Panc1 (cell line): ENCODE results near the gene LMAN1. TPM values are rescaled to one million over a fixed set of nuclear protein-coding genes. Genes with fewer than 3 reads are reported as not detected.

Experiments
- ATAC-seq: fragments of 200-7000 bp; cut with Tn5 transposase; 2 replicates; pipeline ENCODE4 v1.9.1; 2020; ENCODE audit warnings: mild to moderate bottlenecking, moderate library complexity
- BruUV-seq: library from RNA; stranded (reverse); fragments of 400-500 nt; replicated peaks from 2 replicates; lab custom pipeline; 2021; lab: Mats Ljungman, UMichigan
- CTCF ChIA-PET: fragments of 300-600 bp; sonication (Branson Sonifier 250); formaldehyde crosslinking; loops from one replicate; lab custom pipeline; 2022; ENCODE audit warnings: antibody characterized with exemption; lab: Charles Lee
- POLR2A ChIA-PET: fragments of 300-600 bp; sonication (Branson Sonifier 250); formaldehyde crosslinking; loops from one replicate; lab custom pipeline; 2022; ENCODE audit warnings: antibody characterized with exemption; lab: Charles Lee
- DNase-seq: peaks from one replicate; pipeline ENCODE4 v3.0.0-alpha.2; 2010; ENCODE audit warnings: low read depth, low spot score
- H3K27ac ChIP-seq: 2 replicates; pipeline ENCODE4 v1.5.1; 2011; ENCODE audit warnings: mild to moderate bottlenecking, low read length, inconsistent platforms
- H3K27me3 ChIP-seq: fragments of 200-500 bp; sonication (Bioruptor generic); 2 replicates; pipeline ENCODE4 v1.6.0; 2014; ENCODE audit warnings: low read length, inconsistent platforms; ENCODE audit not compliant: control insufficient read depth, insufficient read depth
- H3K36me3 ChIP-seq: fragments of 200-500 bp; sonication (Bioruptor generic); 2 replicates; pipeline ENCODE4 v1.5.1; 2014; ENCODE audit warnings: inconsistent platforms, mild to moderate bottlenecking, low read length, moderate library complexity; ENCODE audit not compliant: control insufficient read depth, insufficient read depth
- H3K4me1 ChIP-seq: 2 replicates; pipeline ENCODE4 v1.5.1; 2011; ENCODE audit warnings: inconsistent platforms, mild to moderate bottlenecking, low read length, moderate library complexity; ENCODE audit not compliant: control insufficient read depth, insufficient read depth
- H3K4me3 ChIP-seq, 2 experiments: 2 replicates each; pipeline ENCODE4 v1.5.1; 2011 to 2012; ENCODE audit warnings: low read depth in 2 of 2, low read length in 2 of 2, mild to moderate bottlenecking in 2 of 2, inconsistent platforms in 1 of 2, moderate library complexity in 1 of 2
- H3K9me3 ChIP-seq: fragments of 200-500 bp; sonication (Bioruptor generic); 2 replicates; pipeline ENCODE4 v1.5.1; 2014; ENCODE audit warnings: low read depth, mild to moderate bottlenecking, inconsistent platforms, low read length, moderate library complexity; ENCODE audit not compliant: control insufficient read depth, insufficient read depth
- POLR2AphosphoS5 ChIP-seq: IDR thresholded peaks from 2 replicates; pipeline ENCODE4 v1.6.1; 2012; ENCODE audit warnings: mild to moderate bottlenecking, low read depth, low read length, moderate library complexity
- SIN3A ChIP-seq: IDR thresholded peaks from 2 replicates; pipeline ENCODE4 v1.6.1; 2012; ENCODE audit warnings: low read depth, mild to moderate bottlenecking, low read length, moderate library complexity, borderline replicate concordance; ENCODE audit not compliant: insufficient read depth
- TCF7L2 ChIP-seq: IDR thresholded peaks from 2 replicates; pipeline ENCODE4 v1.6.1; 2011; ENCODE audit warnings: mild to moderate bottlenecking, low read depth, low read length, inconsistent platforms
- in situ Hi-C: cut with HindIII; loops from 2 replicates; pipeline ENCODE4 v1.10.0; 2016; ENCODE audit warnings: low sequenced_read_pairs, low pct_unique_long_range_greater_than_20kb
- intact Hi-C: fragments of 100-400 bp; cut with micrococcal nuclease; formaldehyde crosslinking; loops from one replicate; pipeline ENCODE4 v1.10.0; 2022; ENCODE audit not compliant: unreplicated experiment
- total RNA-seq: library from RNA; stranded (reverse); gene quantifications from one replicate; pipeline ENCODE4 v1.2.1, GENCODE V29; 2021; ENCODE audit not compliant: unreplicated experiment
- TF ChIP-seq, protein P1 (sequence below): fragments of 450-650 bp; IDR thresholded peaks from 2 replicates; pipeline ENCODE4 v1.5.1; 2017; ENCODE audit warnings: mild to moderate bottlenecking
- TF ChIP-seq, protein P2 (sequence below), 2 experiments: IDR thresholded peaks; 2 replicates each; pipeline ENCODE4 v1.6.1; 2011 to 2012; ENCODE audit warnings: low read depth in 2 of 2, control low read depth in 1 of 2, low read length in 1 of 2, mild to moderate bottlenecking in 1 of 2, moderate library complexity in 1 of 2; ENCODE audit not compliant: insufficient read depth in 1 of 2

LMAN1 gene
- total RNA-seq, 1 experiment from 2014 or later, result 60.8 TPM

DNA sequence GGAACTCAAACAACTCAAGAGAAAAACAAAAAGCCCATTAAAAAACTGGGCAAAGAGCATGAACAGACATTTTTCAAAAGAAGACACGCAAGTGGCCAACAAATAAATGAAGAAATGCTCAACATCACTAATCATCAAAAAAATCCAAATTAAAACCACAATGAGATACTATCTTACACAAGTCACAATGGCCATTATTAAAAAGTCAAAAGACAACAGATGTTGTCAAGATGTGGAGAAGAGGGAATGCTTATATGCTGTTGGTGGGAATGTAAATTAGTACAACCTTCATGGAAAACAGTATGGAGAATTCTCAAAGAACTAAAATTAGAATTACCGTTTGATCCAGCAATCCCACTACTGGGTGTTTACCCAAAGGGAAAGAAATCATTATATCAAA is 15.1 kb downstream of the LMAN1 start:
- POLR2A ChIA-PET, result no interaction called here
- Histone ChIP-seq H3K9me3 (no peaks in the 10 kb centered on the region), H3K4me1 (no peaks in the 10 kb centered on the region), H3K4me3 (no peak overlapping the region), H3K36me3 (peaks cover 15% of the 10 kb centered on the region), H3K27me3 (no peaks in the 10 kb centered on the region), H3K27ac (no peak overlapping the region)
- in situ Hi-C loops, result no loop called here
- no TSS peak for BruUV-seq
- intact Hi-C loops, result no loop called here
- TF ChIP-seq, protein P1, sequence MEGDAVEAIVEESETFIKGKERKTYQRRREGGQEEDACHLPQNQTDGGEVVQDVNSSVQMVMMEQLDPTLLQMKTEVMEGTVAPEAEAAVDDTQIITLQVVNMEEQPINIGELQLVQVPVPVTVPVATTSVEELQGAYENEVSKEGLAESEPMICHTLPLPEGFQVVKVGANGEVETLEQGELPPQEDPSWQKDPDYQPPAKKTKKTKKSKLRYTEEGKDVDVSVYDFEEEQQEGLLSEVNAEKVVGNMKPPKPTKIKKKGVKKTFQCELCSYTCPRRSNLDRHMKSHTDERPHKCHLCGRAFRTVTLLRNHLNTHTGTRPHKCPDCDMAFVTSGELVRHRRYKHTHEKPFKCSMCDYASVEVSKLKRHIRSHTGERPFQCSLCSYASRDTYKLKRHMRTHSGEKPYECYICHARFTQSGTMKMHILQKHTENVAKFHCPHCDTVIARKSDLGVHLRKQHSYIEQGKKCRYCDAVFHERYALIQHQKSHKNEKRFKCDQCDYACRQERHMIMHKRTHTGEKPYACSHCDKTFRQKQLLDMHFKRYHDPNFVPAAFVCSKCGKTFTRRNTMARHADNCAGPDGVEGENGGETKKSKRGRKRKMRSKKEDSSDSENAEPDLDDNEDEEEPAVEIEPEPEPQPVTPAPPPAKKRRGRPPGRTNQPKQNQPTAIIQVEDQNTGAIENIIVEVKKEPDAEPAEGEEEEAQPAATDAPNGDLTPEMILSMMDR, result no peak
- TF ChIP-seq TCF7L2, result no peak
- TF ChIP-seq, protein P2, sequence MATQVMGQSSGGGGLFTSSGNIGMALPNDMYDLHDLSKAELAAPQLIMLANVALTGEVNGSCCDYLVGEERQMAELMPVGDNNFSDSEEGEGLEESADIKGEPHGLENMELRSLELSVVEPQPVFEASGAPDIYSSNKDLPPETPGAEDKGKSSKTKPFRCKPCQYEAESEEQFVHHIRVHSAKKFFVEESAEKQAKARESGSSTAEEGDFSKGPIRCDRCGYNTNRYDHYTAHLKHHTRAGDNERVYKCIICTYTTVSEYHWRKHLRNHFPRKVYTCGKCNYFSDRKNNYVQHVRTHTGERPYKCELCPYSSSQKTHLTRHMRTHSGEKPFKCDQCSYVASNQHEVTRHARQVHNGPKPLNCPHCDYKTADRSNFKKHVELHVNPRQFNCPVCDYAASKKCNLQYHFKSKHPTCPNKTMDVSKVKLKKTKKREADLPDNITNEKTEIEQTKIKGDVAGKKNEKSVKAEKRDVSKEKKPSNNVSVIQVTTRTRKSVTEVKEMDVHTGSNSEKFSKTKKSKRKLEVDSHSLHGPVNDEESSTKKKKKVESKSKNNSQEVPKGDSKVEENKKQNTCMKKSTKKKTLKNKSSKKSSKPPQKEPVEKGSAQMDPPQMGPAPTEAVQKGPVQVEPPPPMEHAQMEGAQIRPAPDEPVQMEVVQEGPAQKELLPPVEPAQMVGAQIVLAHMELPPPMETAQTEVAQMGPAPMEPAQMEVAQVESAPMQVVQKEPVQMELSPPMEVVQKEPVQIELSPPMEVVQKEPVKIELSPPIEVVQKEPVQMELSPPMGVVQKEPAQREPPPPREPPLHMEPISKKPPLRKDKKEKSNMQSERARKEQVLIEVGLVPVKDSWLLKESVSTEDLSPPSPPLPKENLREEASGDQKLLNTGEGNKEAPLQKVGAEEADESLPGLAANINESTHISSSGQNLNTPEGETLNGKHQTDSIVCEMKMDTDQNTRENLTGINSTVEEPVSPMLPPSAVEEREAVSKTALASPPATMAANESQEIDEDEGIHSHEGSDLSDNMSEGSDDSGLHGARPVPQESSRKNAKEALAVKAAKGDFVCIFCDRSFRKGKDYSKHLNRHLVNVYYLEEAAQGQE (IDR thresholded peaks at IDR 0.05; ENCODE audit: insufficient read depth in 1 of 2, low read depth in 2 of 2, low read length in 1 of 2), result no peak
- no peak for TF ChIP-seq SIN3A
- no peak for TF ChIP-seq POLR2AphosphoS5
- CTCF ChIA-PET, result no interaction called here
- DNase-seq (no peak), ATAC-seq (no peak)

DNA sequence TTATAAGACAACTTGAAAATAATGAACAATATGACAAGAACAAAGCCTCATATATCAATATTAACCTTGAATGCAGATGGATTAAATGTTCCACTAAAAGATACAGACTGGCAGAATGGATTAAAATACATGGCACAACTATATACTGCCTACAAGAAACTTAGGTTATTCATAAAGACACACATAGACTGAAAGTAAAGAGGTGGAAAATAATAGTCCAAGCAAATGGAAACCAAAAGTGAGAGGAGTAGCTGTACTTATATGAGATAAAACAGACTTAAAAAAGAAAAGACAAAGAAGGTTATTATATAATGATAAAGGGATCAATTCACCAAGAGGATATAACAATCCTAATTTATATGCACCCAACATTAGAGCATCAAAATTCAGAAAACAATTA is 18.2 kb downstream of the LMAN1 start:
- ChIA-PET POLR2A (no interaction called here), CTCF (no interaction called here)
- H3K27me3 ChIP-seq, result no peaks in the 10 kb centered on the region
- ATAC-seq (no peak), DNase-seq (no peak)
- peaks cover 12% of the 10 kb centered on the region; the same call in 1 of the 2 replicates for H3K36me3 ChIP-seq
- no peak overlapping the region for H3K27ac ChIP-seq
- no TSS peak for BruUV-seq
- intact Hi-C loops, result no loop called here
- H3K4me3 ChIP-seq, result no peak overlapping the region
- in situ Hi-C loops, result no loop called here
- no peaks in the 10 kb centered on the region for H3K9me3 ChIP-seq
- H3K4me1 ChIP-seq, result no peaks in the 10 kb centered on the region
- no peak for TF ChIP-seq SIN3A
- TF ChIP-seq, protein P1, result no peak
- TF ChIP-seq TCF7L2, result no peak
- TF ChIP-seq, protein P2 (IDR thresholded peaks at IDR 0.05; ENCODE audit: insufficient read depth in 1 of 2, low read depth in 2 of 2, low read length in 1 of 2), result no peak
- no peak for TF ChIP-seq POLR2AphosphoS5
